Activated CD4-positive, alpha-beta T cell treated with anti-CD3 and anti-CD28 coated beads, Interleukin-2, amount 50 U/mL, for 24 hours (primary cell): ENCODE measurements around the gene TNF.
"Not testable (repeated sequence)": the region's sequence is repeated elsewhere in the genome, so short reads cannot be mapped to it uniquely, and the experiment has no call there.

Experiments
- DNase-seq, 2 donors: peaks; one replicate each; pipeline ENCODE4 v3.0.0-alpha.2; 2020; ENCODE audit warnings: low read depth in 1 of 2, low spot score in 1 of 2

Gene TNF

DNA sequence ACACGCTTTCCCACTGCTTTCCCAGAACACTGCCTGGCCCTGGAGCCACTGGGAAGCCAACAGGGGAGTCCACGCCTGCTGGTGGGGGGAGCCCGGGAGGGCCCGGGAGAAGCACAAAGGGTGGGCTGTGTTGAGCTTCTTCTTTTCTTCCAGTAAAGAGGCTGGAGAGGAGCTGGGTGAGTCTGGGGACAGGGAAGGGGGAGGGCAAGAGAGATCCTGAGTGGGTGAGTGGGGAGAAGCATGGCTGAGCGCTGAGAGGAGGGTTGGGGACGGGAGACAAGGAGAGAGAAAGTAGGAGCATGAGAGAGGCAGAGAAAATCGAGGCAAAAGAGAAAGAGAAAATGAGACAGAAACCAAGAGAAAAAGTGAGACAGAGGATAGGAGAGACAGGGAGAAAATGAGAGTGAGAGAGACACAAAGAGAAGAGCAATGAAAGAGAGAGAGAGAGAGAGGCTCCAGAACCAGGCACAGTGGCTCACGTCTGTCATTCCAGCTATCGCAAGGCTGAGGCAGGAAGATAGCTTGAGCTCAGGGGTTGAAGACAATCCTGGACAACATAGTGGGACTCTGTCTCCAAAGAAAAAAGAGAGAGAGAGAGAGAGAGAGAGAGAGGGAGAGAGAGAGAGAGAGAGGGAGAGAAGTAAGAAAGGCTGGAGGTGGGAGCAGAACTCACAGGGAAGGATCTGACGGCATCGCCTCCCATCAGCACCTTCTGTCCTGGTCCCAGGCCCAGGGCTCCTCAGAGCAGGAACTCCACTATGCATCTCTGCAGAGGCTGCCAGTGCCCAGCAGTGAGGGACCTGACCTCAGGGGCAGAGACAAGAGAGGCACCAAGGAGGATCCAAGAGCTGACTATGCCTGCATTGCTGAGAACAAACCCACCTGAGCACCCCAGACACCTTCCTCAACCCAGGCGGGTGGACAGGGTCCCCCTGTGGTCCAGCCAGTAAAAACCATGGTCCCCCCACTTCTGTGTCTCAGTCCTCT is 12.7 kb downstream of the TNF start:
- no peak for DNase-seq

DNA sequence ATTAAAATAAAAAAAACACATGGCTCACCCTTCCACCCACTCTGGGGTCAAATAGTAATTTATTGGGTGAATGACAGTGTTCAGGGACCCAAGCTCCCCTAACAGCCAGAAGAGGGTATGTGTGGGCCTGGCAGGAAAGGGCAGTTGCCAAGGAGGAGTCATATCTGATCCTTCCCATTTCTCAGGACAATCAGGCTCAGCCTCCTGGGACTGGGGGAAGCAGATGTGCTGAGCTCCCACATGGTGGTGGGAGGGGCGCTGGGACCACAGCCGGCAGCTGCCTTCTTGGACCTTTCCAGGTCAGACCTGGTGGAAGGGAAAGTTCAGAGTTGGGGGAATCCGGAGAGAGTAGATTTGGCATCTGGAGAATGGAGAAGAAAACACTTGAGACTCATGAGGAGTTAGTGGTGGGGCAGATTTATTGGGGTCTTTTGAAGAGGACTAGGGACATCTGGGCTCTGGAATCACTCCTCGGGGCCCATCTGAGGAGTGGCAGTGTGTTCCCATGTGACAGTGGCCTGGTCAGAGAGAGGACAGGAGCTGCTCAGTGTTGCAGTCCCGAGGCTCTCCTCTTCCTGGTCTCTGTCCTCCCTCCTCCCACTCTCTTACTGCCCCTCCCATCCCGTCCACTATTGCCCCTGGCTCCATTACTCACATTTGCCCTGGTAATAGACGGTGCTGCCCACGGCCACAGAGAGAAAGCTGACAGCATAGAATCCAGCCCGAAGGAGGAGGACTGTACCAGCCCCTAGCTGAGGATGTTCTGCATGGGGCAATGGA is 13.7 kb downstream of the TNF start:
- DNase-seq, result no peak

DNA sequence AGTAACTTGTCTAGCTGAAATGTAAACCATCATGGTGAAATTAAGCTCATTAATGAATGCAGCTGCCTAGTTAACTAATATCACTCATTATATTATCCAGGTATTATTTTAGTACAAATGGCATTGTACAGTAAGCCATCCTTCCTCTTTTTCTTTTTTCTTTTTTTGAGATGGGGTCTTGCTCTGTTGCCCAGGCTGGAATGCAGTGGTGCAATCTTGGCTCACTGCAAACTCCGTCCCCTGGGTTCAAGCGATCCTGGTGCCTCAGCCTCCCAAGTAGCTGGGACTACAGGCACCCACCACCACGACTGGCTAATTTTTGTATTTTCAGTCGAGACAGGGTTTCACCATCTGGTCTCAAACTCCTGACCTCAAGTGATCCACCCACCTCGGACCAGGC is 15.3 kb downstream of the TNF start:
- not testable (repeated sequence) for DNase-seq

DNA sequence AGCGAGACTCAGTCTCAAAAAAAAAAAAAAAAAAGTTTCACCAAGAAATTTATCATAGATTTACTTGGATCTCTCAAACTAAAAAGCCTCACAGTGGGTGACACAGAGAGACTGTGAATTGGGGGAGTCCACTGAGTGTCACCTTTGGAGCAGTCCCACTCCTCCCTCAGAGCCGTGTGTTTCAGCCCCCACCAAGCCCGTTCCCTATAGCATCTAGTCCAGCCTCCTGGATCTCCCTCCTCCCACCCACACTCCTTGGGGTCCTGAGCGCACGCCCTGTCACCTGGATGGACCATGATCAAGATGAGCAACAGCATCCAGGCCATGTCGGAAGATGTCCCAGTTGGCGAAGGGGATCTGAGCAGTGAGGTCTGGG is 17.0 kb downstream of the TNF start:
- no peak for DNase-seq

DNA sequence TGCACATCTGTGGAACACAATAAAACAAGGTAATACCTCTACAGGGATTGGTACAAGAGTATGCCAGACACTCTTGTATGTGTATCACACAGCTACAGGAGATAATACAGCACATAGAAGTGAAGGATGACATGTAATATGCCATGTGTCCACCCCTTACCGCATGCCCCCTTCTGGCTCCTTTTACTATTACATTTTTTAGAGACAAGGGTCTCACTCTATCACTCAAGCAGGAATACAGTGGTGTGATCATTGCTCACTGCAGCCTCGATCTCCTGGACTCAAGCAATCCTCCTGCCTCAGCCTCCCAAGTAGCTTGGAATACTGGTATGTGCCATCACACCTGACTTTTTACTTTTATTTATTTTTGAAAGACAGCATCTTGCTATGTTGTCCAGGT is 21.6 kb downstream of the TNF start:
- no peak for DNase-seq

DNA sequence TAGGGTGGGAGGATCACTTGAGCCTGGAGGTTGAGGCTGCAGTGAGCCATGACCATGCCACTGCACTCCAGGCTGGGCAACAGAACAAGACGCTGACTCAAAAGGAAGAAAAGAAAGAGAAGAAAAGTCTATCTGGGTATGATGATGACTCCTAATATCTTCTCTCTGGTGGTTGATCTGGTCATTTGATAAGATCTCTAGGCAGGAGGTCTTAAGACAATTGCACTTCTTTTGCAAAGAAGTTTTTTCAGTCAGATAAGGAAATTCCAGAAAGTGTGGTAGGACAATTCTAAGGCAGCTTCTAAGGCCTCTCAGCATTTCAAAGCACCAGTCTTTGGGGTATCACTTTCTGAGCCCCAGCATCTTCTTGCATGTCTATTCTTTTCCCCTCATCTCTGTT is 32.0 kb downstream of the TNF start:
- no peak for DNase-seq

DNA sequence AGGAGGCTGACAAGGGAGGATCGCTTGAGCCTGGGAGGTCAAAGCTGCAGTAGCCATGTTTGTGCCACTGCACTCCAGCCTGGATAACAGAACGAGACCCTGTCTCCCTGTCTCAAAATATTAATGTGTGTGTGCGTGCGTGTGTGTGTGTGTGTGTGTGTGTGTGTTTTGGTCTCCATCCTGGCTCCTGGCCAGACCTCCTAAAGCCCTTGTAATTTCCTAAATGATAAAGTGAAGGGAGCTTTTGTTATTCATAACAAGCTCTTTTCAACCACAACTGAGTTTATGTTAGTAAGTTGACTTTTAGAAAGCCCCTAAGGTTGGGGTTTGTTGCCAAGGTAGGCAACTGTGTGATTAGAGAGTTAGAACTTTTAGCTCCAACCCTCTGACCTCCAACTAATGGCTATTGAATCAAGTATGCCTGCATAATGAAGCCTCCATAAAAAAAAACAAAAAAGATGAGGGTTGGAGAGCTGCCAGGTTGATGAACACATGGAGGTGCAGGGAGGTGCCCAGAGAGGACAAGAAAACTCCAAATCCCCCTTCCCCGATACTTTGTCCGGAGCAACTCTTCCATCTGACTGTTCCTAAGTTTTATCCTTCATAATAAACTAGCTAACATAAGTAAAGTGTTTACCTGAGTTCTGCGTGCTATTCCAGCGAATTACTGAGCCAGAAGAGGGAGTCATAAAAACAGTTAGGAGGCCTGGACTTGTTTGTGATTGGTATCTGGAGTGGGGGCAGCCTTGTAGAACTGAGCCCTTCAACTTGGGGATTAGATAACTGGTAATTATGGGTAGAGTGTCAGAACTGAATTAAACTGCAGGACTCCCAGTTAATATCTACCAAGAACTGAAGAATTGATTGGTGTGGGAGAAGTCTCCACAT is 34.4 kb downstream of the TNF start:
- DNase-seq, result no peak

DNA sequence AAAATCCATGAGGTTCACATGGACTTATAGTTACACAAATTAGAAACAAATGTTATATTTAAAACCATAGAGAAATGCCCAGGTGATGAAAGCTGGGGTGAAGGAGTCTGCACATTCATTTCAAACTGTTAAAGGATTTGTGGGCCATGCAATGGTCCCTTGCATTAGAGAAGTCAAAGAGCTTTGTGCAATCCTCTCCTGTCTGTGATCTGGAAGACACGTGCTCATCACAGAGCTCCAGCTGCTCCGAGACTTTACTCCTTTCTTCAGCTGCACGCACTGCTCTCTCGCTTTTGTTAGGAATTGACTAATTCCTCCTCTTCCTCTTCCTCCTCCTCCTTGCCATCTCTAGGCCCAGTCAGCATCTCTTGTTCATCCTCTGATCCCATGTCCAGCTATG is 35.6 kb downstream of the TNF start:
- DNase-seq, result no peak

DNA sequence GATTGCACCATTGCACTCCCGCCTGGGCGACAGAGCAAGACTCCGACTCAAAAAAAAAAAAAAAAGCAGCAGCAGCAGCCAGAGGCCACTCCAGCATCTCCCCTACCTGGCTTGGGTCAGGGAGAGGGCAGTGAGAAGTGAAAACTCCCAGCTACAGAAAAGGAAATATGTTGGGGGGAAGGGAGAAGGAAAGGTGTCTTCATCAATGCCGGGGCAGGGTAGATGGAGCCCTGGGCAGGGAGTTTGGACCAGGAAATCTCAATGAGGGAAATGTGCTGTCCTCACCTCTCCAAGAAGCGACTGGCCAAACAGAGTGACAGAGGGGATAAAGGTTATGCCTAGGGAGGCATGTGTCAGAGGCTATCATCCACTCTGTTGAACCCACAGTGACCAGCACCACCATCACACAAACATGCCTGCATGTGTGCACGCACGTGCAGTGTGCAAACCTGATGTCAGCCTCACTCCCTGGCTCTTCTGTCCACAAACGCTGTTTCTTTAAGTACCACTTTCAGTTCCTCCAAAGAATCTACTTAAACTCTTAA is 38.8 kb downstream of the TNF start:
- DNase-seq, result no peak

DNA sequence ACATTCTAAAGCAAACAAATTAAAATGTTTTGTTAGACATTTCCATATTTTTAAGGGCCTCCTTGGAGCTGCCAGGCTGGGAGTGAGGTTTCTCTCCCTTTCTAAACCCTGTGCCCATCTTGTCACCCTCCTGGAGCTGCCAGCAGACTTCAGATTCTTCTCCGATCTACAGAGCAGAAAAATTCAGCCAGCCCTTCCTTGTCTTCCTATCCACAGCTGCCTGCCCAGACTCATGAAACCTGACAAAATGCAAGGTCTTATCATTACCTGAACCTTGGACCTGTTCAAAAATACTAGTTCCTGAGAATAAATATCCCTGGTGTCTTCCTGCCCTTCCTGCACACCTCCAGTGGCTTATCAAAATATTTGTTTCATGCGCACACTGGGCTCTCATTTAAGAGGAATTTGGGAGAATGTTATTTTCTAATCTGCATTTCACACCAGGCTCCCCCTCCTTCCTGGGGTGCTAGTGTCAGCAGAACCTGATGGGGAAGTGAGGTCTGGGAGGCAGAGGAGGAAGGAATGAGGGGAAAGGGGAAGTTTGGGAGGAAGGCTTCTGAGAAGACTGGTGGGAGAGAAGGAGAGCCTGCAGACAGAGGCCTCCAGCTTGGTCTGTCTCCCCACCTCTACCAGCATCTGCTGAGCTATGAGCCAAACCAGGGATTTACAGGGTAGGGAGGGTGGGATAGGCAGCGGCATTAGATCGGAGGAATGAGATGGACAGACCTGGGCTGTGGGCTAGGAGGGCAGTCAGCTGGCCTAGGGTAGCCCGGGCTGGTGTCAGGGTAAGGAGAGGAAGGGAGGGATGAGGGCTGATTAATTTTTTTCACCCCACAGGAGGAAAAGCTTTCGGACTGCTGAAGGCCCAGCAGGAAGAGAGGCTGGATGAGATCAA is 39.6 kb downstream of the TNF start, which contains the start of gene AIF1:
Gene AIF1 (plus strand): TSS at position 551 of the 895 bp plus-strand sequence. CDS start 96 bp downstream, at position 647.
- no peak for DNase-seq

DNA sequence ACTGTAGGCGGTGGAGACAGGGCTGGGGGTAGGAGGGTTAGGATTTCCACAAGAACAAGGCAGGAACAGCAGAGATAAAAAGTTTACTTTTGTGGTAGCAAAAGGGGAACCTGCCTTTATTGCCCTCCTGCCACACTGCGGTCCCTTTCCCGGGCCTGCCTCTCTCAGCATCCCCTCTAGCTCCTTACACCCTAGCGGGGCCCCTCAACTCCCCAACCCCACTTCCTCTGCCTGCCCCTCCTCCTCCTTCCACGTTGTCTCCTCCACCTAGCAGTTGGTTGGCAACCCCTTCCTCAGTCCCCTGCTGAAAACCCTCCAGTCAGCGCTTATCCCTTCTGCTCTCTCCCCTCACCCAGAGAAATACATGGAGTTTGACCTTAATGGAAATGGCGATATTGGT is 40.4 kb downstream of the TNF start:
- DNase-seq, result no peak

DNA sequence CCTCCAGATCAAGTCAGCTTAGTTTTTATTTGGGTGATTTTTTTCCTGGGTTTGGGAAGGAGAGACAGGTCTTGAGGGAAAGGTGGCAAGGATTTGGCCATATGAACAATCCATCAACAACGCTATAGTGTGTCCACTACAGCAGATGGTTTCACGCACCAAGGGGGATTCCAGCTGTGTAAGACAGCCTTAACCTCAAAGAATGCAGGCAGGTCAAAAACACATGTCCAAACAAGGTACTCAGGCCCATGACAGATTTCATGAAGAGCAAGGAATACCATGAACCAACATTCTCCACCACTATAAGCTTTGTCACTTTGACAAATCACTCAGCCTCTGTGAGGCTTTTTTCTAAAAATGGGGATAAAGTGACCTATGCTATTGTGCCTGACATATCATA is 41.6 kb downstream of the TNF start:
- DNase-seq, result no peak

DNA sequence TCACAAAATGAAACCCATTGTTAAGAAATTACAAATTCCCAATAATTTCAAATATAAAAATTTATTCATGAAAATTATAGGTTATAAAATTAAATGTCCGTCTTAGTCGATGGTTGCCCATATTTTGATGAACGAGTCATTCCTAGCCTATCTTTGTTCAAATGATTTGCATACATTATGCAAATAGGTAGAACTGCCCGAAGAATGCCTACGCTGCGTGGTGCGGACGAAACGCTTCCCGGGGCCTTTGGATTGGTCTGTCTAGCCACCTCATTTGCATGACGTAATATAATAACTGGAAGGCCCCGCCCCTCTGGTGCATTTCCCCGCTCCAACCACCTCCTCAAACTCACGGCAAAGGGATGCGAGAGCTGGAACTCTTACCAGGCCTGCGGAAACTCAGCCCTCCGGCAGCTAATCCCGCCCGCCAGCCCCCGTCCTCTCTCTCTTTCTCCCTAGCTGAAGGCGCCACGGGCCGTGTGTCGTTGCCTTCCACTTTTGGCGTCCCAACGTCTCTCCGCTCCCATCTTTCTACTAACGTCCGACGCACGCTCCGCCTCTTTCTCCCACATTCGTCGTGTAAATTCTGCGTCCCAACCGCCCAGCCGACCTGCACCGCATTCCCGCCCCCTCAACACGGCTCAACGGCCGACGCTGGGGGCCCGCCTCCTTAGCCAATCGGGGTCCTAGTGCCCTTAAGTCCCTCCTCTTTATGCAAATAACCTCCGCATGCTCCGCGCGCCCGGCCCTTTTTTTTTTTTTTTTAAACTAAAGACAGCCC is 44.6 kb downstream of the TNF start:
- DNase-seq, result peak; percentile 88 to 97

DNA sequence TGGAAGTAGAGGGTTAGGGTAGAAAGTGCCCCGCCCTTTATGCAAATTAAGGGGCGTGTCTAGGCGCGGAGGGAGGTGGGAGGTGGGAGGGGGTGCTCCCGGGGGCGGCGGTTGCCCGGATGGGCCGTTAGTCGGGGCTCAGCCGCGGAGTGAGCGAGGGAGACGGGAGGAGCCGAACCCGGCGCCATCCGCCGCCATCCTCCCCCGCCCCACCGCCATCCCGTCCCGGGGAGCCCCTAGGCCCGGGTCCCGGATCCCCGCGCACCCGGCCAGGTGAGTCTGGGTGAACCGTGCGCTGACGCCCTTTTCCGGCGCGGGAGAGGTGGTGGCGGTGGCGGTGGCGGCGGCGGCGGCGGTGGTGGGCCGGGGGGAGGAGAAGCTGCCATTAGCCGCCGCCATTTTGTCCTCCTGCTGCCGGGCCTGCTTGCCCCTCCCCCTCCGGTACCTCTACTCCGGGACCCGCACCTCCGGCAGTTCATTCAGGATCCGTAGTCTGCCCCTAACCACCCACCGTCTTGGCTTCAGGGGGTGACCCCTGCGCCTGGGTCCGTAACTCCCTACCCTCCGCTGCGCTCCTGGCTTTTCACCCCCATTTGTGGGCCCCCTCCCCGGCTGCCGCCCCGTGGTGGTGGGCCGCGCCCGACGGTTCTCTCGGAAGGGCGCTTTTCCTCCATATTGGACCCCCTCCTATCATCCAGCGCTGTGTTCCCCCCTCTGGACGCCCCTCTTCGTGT is 45.4 kb downstream of the TNF start, which contains the start of gene PRRC2A:
Gene PRRC2A (plus strand): TSS at position 130 of the 734 bp plus-strand sequence. CDS start 2,075 bp downstream, outside the sequence.
- peak; percentile 72 to 94 for DNase-seq

DNA sequence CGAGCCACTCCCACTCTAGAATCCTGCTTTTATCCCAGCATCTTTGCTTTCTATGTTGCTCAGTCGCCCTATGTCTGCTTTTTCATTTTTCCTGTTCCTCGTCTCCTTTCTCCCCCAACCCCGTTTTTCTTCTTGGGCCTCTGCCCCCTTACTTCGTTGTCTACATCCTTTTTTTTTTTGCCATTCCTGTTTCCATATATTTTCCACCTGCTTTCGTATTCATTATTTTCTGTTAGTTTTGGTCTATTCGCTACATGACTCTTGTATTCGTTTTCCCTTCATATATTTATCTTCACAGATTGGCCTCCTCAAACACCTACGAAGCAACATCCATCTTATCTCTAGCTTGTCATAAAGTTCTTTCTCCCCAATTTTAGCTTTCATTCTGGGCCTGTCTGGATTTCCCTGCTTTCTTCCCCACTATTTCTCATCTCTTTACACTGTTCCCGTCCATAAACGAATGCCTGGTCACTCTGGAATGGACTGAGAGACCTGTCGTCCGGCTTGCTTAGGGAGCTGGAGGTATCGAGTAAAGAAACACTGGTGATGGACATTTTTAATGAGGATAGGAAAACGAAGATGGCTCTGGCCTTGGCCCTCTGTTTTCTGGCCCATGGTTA is 46.1 kb downstream of the TNF start:
- DNase-seq, result no peak

DNA sequence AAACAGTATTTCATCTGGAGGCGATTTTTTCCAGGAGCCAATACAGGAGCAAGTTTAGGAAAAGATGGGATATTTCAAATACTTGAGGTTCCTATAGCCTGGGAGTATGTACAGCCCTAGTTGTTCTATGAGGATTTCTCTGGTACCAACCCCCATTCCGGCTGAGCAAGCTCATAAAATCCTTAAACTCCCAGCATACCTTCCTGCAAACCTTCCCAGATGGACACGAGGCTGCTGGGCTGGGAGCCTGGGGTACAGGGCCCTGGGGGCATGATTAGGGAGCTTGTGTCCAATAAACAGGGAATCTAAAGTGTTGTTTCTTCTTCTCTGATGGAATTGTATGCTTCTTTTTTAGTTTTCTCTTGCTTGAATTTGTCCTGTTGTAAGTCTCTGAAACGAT is 46.6 kb downstream of the TNF start:
- no peak for DNase-seq

DNA sequence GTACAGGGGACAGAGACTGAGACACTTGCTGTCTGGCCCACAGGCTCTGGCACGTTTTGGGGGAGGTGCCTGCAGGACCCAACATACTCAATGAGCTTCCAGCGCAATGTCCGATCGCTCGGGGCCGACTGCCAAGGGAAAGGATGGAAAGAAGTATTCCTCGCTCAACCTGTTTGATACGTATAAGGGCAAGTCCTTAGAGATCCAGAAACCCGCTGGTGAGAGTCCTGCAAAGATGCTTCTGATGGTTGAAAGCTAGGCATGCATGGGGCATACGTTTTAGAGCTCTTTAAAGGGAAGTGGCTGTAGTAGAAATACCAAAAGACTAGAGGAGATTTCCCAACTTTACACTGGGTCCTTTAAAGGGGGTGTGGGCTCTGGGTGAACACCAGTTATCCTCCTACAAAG is 47.3 kb downstream of the TNF start:
- DNase-seq, result no peak

DNA sequence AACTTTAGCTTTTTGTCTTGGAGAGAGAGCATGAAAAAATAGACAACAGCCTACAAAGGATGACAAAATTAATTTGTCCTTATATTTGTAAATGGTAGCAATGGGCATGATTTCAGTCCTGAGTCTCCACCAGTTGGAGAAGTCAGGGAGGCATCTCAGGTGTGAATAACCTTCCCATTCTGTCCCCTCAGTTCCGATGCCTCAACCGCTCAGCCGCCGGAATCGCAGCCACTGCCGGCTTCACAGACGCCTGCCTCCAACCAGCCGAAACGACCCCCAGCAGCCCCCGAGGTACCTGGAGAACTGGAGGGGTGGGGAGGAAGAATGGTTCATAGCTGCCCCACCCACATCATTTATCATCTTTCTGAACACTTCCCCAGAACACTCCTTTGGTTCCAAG is 48.7 kb downstream of the TNF start:
- no peak for DNase-seq
